ENCODE results near the gene SOD3. TPM values are rescaled to one million over a fixed set of nuclear protein-coding genes. Genes with fewer than 3 reads are reported as not detected.

Gene SOD3
- total and polyA plus RNA-seq, 2 of the 8 experiments (the other 6 are each of a cell fraction or from before 2014, with no cell fraction given): 4.9 TPM

GRCh38 chr4:24770667-24771066, 24.7 kb upstream of the SOD3 start (continued):
- TF ChIP-seq RNF2 (IDR thresholded peaks at IDR 0.05; ENCODE audit: borderline replicate concordance, low read depth, low read length, missing control alignments, poor library complexity, severe bottlenecking): no peak
- TF ChIP-seq JUND (IDR thresholded peaks at IDR 0.05; ENCODE audit: low read length): no peak
- TF ChIP-seq BACH1 (IDR thresholded peaks at IDR 0.05; ENCODE audit: low read length): no peak
- no peak for TF ChIP-seq TAF7 (optimal IDR thresholded peaks at IDR 0.05; ENCODE audit: borderline replicate concordance, low read depth, low read length)
- no peak for TF ChIP-seq RBBP5 (IDR thresholded peaks at IDR 0.05; ENCODE audit: borderline replicate concordance, low read depth, low read length)
- TF ChIP-seq CBX8 (IDR thresholded peaks at IDR 0.05; ENCODE audit: borderline replicate concordance, low read depth, low read length): no peak
